Measurements from ENCODE around the gene FLNA.

DNA sequence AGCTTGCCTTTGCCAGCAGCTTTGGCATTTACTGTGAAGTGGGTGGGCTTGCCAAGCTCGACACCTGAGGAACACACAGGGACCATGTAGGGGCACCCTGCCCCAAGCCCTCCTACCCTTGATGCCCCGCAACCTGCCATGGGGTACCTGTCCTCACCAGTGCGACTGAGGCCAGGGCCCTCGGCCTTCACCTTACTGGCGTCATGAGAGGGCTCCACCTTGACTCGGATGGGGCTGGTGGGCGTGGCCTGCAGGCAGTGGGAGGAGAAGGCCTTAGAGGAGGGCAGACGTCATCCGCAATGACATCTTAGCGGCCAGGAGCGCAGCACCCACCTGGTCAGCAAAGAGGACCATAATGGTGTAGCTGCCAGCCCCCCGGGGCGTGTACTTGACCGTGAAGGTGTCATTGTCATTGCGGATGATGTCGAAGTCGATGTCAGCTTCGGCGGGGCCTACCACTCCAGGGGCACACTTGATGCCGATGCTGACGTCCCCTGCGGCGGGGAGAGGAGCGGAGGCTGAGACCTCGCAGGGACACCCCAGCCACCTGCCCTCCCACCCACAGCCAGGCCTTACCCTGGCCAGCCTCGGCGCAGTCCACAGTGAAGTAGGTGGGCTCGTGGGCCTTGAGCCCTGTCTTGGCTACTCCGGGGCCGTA lies 12.2 kb downstream of the FLNA start:
- TF ChIP-seq, protein P1, sequence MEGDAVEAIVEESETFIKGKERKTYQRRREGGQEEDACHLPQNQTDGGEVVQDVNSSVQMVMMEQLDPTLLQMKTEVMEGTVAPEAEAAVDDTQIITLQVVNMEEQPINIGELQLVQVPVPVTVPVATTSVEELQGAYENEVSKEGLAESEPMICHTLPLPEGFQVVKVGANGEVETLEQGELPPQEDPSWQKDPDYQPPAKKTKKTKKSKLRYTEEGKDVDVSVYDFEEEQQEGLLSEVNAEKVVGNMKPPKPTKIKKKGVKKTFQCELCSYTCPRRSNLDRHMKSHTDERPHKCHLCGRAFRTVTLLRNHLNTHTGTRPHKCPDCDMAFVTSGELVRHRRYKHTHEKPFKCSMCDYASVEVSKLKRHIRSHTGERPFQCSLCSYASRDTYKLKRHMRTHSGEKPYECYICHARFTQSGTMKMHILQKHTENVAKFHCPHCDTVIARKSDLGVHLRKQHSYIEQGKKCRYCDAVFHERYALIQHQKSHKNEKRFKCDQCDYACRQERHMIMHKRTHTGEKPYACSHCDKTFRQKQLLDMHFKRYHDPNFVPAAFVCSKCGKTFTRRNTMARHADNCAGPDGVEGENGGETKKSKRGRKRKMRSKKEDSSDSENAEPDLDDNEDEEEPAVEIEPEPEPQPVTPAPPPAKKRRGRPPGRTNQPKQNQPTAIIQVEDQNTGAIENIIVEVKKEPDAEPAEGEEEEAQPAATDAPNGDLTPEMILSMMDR (conservative IDR thresholded peaks at IDR 0.05 in 1 of 2, IDR thresholded peaks at IDR 0.05 in 1 of 2; ENCODE audit: extremely low read depth in 1 of 2, insufficient read depth in 1 of 2, low read depth in 1 of 2, low read length in 2 of 2) = no peak
- TF ChIP-seq EZH2 (IDR thresholded peaks at IDR 0.05; ENCODE audit: borderline replicate concordance, low read length) = no peak

Data from mammary epithelial cell (primary cell).